Kidney (tissue), 14 donors: ENCODE measurements around the gene BCAS3. TPM values are rescaled to one million over a fixed set of nuclear protein-coding genes. Genes with fewer than 3 reads are reported as not detected.

ENCODE experiments used
- DNase-seq, 5 donors: peaks; one replicate each; pipeline ENCODE4 v3.0.0-alpha.2; 2013 to 2020
- FAIRE-seq: peaks from 2 replicates; lab custom pipeline; 2012; peaks lifted over from hg19 to GRCh38; lab: Jason Lieb, UNC
- H3K27ac ChIP-seq, 2 donors: one replicate each; pipeline ENCODE4 v1.7.0; 2013; ENCODE audit warnings: low read depth in 2 of 2, low read length in 2 of 2, inconsistent platforms in 1 of 2
- H3K27me3 ChIP-seq: one replicate; pipeline ENCODE4 v1.7.1; 2013; ENCODE audit warnings: low read length, inconsistent platforms; ENCODE audit not compliant: control insufficient read depth, insufficient read depth
- H3K36me3 ChIP-seq, 3 donors: one replicate each; pipeline versions ENCODE4 v1.7.0 to v1.7.1; 2013; ENCODE audit warnings: low read length in 3 of 3, control low read depth in 1 of 3, inconsistent platforms in 1 of 3; ENCODE audit not compliant: insufficient read depth in 3 of 3, control insufficient read depth in 2 of 3
- H3K4me1 ChIP-seq, 3 donors: one replicate each; pipeline versions ENCODE4 v1.7.0 to v1.7.1; 2013; ENCODE audit warnings: low read length in 3 of 3, inconsistent platforms in 1 of 3, low read depth in 1 of 3; ENCODE audit not compliant: control insufficient read depth in 2 of 3, insufficient read depth in 2 of 3
- H3K4me3 ChIP-seq, 3 donors: one replicate each; pipeline versions ENCODE4 v1.7.0 to v1.8.1; 2013; ENCODE audit warnings: low read length in 3 of 3, control low read depth in 1 of 3, inconsistent platforms in 1 of 3
- H3K9ac ChIP-seq, 3 donors: one replicate each; pipeline versions ENCODE4 v1.7.0 to v1.7.1; 2013; ENCODE audit warnings: low read length in 3 of 3, control low read depth in 1 of 3, inconsistent platforms in 1 of 3
- H3K9me3 ChIP-seq, 3 donors: one replicate each; pipeline versions ENCODE4 v1.7.0 to v1.7.1; 2013; ENCODE audit warnings: low read length in 3 of 3, control low read depth in 1 of 3, inconsistent platforms in 1 of 3; ENCODE audit not compliant: control insufficient read depth in 2 of 3, insufficient read depth in 1 of 3
- intact Hi-C: fragments of 100-400 bp; cut with DNase I; formaldehyde crosslinking; loops from one replicate; pipeline ENCODE4 v1.11.1; 2022
- polyA plus RNA-seq: library from polyadenylated mRNA; stranded (reverse); fragments of 350-450 nt; fragmentation: Illumina TruSeq; extraction: RNeasy Lipid Tissue Mini Kit (QIAGEN cat#74804); gene quantifications from one replicate; pipeline ENCODE4 v1.2.3, GENCODE V29; 2014; ENCODE audit warnings: low read depth, low replicate concordance; ENCODE audit not compliant: insufficient read depth
- total RNA-seq: library from RNA; stranded (reverse); fragmentation: NEBNext Ultra II Directional; extraction: Animal tissue kit (Norgen Biotek cat#: 25700); gene quantifications from one replicate; pipeline ENCODE4 v1.2.1, GENCODE V29; 2021
- TF ChIP-seq, protein P1 (sequence below): IDR thresholded peaks from 3 replicates; pipeline ENCODE4 v1.5.1; 2012; ENCODE audit warnings: mild to moderate bottlenecking, moderate library complexity, borderline replicate concordance; ENCODE audit not compliant: insufficient read depth; ENCODE audit errors: extremely low read depth
- donor health status: control.
- donor health status: control.
- donor health status: control.
- donor health status: control.
- donor health status: control.
- donor health status: DM: yes; HTN: yes; CAD: no.
- donor health status: Normal renal cell carcinoma (clear cell type).

BCAS3 gene
- total and polyA plus RNA-seq, 2 donors from 2014 or later, result 18.3 to 44.1 TPM

DNA sequence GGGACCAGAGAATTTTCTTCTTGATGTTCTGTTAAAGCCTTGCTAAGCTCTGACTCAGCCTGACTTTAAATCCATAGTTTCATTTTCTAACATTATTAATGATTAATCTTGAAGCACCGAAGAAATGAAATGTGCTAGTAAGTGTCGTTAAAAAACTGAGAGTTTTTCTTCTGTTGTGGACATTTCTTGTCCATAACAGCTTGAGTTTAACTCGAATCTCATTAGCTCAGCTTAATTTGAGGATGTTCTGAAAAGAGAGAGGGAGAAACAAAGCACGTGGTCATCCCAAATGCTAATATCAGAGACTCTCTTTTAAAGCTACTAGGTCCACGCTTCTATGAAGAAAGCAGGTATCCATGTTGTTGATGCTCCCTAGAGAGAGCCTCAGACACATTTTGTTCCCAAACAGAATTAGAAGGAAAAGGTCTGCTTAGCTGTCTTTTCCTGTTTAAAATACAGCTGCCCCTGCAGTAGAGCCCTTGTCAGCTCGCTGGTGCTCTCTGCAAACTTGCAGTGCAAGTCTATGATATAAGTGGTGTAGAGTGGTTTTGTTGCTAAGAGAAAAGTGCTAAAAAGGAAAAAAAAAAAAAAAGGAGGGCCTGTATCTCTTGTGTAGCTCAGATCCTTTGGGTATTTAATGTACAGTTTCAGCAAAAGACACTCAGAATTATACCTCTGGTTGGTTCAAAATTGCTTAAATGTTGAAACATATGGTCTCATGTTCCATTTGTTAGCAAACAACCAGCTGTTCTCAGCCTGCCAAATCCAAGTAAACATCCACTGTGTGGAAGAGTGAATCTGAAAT is 530.9 kb downstream of the BCAS3 start:
- intact Hi-C loops, result no loop called here
- Histone ChIP-seq H3K9ac (peak overlapping the region; percentile 7 to 28 (median 9)), H3K36me3 (no peaks in the 10 kb centered on the region), H3K27me3 (no peaks in the 10 kb centered on the region), H3K9me3 (no peaks in the 10 kb centered on the region), H3K27ac (peak overlapping the region in 1 of 2 donors; percentile 80), H3K4me1 (peaks cover 9 to 14% (median 12%) of the 10 kb centered on the region in 3 donors), H3K4me3 (peak overlapping the region in 2 of 3 donors; percentile 36 to 60)
- FAIRE-seq (peak; percentile 65), DNase-seq (peak in 2 of 5 donors; percentile 59 to 86)
- TF ChIP-seq, protein P1, sequence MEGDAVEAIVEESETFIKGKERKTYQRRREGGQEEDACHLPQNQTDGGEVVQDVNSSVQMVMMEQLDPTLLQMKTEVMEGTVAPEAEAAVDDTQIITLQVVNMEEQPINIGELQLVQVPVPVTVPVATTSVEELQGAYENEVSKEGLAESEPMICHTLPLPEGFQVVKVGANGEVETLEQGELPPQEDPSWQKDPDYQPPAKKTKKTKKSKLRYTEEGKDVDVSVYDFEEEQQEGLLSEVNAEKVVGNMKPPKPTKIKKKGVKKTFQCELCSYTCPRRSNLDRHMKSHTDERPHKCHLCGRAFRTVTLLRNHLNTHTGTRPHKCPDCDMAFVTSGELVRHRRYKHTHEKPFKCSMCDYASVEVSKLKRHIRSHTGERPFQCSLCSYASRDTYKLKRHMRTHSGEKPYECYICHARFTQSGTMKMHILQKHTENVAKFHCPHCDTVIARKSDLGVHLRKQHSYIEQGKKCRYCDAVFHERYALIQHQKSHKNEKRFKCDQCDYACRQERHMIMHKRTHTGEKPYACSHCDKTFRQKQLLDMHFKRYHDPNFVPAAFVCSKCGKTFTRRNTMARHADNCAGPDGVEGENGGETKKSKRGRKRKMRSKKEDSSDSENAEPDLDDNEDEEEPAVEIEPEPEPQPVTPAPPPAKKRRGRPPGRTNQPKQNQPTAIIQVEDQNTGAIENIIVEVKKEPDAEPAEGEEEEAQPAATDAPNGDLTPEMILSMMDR, result no peak

DNA sequence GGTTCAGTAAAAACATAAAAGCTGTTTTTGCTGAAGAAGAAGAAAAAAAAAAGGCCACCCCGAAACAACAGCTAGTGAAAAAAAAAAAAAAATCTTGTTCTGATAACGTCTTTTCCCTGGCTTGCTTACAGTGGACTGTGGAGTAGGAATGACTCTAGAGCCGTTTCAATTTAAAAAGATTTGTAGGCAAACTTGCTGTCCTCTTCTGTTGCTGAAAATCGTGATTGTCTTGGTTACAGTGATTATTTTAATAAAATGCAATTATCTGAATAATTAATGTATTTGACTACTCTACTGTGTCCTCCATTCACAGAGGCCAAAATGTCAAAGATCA is 531.4 kb downstream of the BCAS3 start:
- FAIRE-seq, result no peak
- no peaks in the 10 kb centered on the region for H3K27me3 ChIP-seq
- H3K4me3 ChIP-seq, result no peak overlapping the region
- H3K27ac ChIP-seq, result no peak overlapping the region
- no peaks in the 10 kb centered on the region for H3K9me3 ChIP-seq
- intact Hi-C loops, result no loop called here
- TF ChIP-seq, protein P1, result no peak
- peak in 1 of 5 donors; percentile 43 for DNase-seq
- peak overlapping the region in 1 of 3 donors; percentile 7 for H3K9ac ChIP-seq
- H3K4me1 ChIP-seq, result peaks cover 9 to 14% (median 12%) of the 10 kb centered on the region in 3 donors
- no peaks in the 10 kb centered on the region for H3K36me3 ChIP-seq

DNA sequence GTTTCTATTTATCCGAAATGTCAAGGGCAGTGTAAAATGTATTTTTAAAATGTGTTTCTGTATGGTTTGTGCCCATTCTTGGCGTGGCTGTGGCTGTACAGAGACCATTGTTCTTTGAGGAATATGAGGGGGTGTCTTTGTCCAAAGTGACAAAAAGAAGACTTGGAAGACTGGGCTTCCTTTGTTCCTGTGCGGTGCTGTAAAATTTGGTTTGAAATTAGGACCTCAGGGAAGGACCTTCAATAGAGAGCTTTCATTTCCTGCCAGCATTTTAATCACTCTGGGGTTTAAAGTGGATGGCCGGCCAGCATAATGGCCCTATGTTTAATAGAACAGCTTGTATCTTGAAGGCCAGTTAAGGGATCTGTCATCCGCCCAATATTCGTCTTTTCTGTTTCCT is 531.9 kb downstream of the BCAS3 start:
- no peaks in the 10 kb centered on the region for H3K36me3 ChIP-seq
- peak in 1 of 5 donors; percentile 61 for DNase-seq
- TF ChIP-seq, protein P1, result no peak
- H3K9ac ChIP-seq, result no peak overlapping the region
- H3K4me3 ChIP-seq, result no peak overlapping the region
- H3K9me3 ChIP-seq, result no peaks in the 10 kb centered on the region
- H3K27me3 ChIP-seq, result no peaks in the 10 kb centered on the region
- peak overlapping the region in 1 of 2 donors; percentile 33 for H3K27ac ChIP-seq
- peaks cover 9 to 14% (median 12%) of the 10 kb centered on the region in 3 donors for H3K4me1 ChIP-seq
- intact Hi-C loops, result no loop called here
- no peak for FAIRE-seq
